H1 (cell line): ENCODE measurements around the gene CDK16. TPM values are rescaled to one million over a fixed set of nuclear protein-coding genes. Genes with fewer than 3 reads are reported as not detected.

Experiments used
- CTCF ChIA-PET: fragments of 300-600 bp; sonication (Branson Sonifier 250); formaldehyde crosslinking; loops from one replicate; lab custom pipeline; 2021; ENCODE audit not compliant: partially characterized antibody; lab: Charles Lee
- POLR2A ChIA-PET: fragments of 300-600 bp; sonication (Branson Sonifier 250); formaldehyde crosslinking; loops from one replicate; lab custom pipeline; 2021; ENCODE audit warnings: inconsistent platforms; ENCODE audit not compliant: partially characterized antibody; lab: Charles Lee
- DNase-seq, 2 experiments: peaks; one replicate each; pipeline versions ENCODE4 v3.0.0 to v3.0.0-alpha.2; 2010 to 2022; ENCODE audit warnings: low spot score in 2 of 2, low read depth in 1 of 2, mixed read lengths in 1 of 2
- FAIRE-seq: peaks from 2 replicates; lab custom pipeline; 2011; peaks lifted over from hg19 to GRCh38; lab: Jason Lieb, UNC
- H2AFZ ChIP-seq: 2 replicates; pipeline ENCODE4 v1.8.1; 2012; ENCODE audit warnings: low read length, inconsistent platforms
- H2AK5ac ChIP-seq: 2 replicates; pipeline ENCODE4 v1.6.1; 2013; ENCODE audit warnings: low read depth, low read length
- H2BK120ac ChIP-seq: replicated peaks from 2 replicates; pipeline ENCODE3; 2013; ENCODE audit warnings: low read depth, low read length, inconsistent platforms
- H2BK12ac ChIP-seq: 2 replicates; pipeline ENCODE4 v1.6.1; 2013; ENCODE audit warnings: low read depth, low read length
- H2BK15ac ChIP-seq: 2 replicates; pipeline ENCODE4 v1.6.1; 2013; ENCODE audit warnings: low read length
- H2BK20ac ChIP-seq: 2 replicates; pipeline ENCODE4 v1.6.1; 2013; ENCODE audit warnings: low read length
- H2BK5ac ChIP-seq: 2 replicates; pipeline ENCODE4 v1.6.1; 2013; ENCODE audit warnings: low read depth, low read length
- H3K14ac ChIP-seq: 2 replicates; pipeline ENCODE4 v1.6.1; 2013; ENCODE audit warnings: inconsistent platforms; ENCODE audit not compliant: insufficient read length
- H3K18ac ChIP-seq: 2 replicates; pipeline ENCODE4 v1.6.1; 2013; ENCODE audit warnings: low read length; ENCODE audit errors: extremely low read depth
- H3K23ac ChIP-seq: 2 replicates; pipeline ENCODE4 v1.6.1; 2013; ENCODE audit warnings: inconsistent platforms; ENCODE audit not compliant: insufficient read length
- H3K23me2 ChIP-seq: 2 replicates; pipeline ENCODE4 v1.6.1; 2013; ENCODE audit warnings: low read depth, low read length
- H3K27ac ChIP-seq: 2 replicates; pipeline ENCODE4 v1.6.1; 2011; ENCODE audit warnings: low read depth, low read length, inconsistent platforms
- H3K27me3 ChIP-seq, 4 experiments: replicated peaks in 1 of 4; 1 replicate in 1 of 4; 2 replicates in 3 of 4; pipeline versions ENCODE4 v1.6.1 to v1.8.1; 2011 to 2013; ENCODE audit warnings: low read length in 3 of 4, mild to moderate bottlenecking in 3 of 4, inconsistent platforms in 2 of 4, mixed read lengths in 2 of 4, moderate library complexity in 1 of 4; ENCODE audit not compliant: control insufficient read depth in 3 of 4, insufficient read depth in 3 of 4; ENCODE audit errors: extremely low read depth in 1 of 4
- H3K36me3 ChIP-seq, 4 experiments: 2 replicates each; pipeline versions ENCODE4 v1.6.1 to v1.8.1; 2011 to 2013; ENCODE audit warnings: mild to moderate bottlenecking in 4 of 4, low read length in 3 of 4, moderate library complexity in 2 of 4, control low read depth in 1 of 4, inconsistent platforms in 1 of 4; ENCODE audit not compliant: insufficient read depth in 4 of 4, control insufficient read depth in 2 of 4
- H3K4ac ChIP-seq: replicated peaks from 2 replicates; pipeline ENCODE3; 2013; ENCODE audit warnings: low read length, low read depth, mixed read lengths, inconsistent platforms; ENCODE audit not compliant: insufficient read length
- H3K4me1 ChIP-seq, 4 experiments: replicated peaks in 1 of 4; 1 replicate in 1 of 4; 2 replicates in 3 of 4; pipeline versions ENCODE4 v1.6.1 to v1.8.1; 2011 to 2013; ENCODE audit warnings: low read length in 3 of 4, inconsistent platforms in 2 of 4, mixed read lengths in 1 of 4; ENCODE audit not compliant: insufficient read depth in 4 of 4, control insufficient read depth in 3 of 4
- H3K4me2 ChIP-seq, 2 experiments: 2 replicates each; pipeline versions ENCODE4 v1.6.1 to v1.8.1; 2011 to 2013; ENCODE audit warnings: low read depth in 2 of 2, low read length in 2 of 2, control low read depth in 1 of 2, inconsistent platforms in 1 of 2, mild to moderate bottlenecking in 1 of 2; ENCODE audit not compliant: insufficient read depth in 1 of 2
- H3K4me3 ChIP-seq, 4 experiments: fragments of 200-600, 300-600 bp in 1 of 4; sonication (generic), shearing (Covaris generic), sonication (Bioruptor Twin) in 1 of 4; 2 replicates each; pipeline versions ENCODE4 v1.5.1 to v1.8.1; 2011 to 2016; ENCODE audit warnings: low read length in 4 of 4, low read depth in 3 of 4, control low read depth in 2 of 4, inconsistent platforms in 2 of 4, mild to moderate bottlenecking in 2 of 4, mixed read lengths in 1 of 4, moderate library complexity in 1 of 4; ENCODE audit not compliant: insufficient read depth in 2 of 4; ENCODE audit errors: extremely low read depth in 1 of 4
- H3K56ac ChIP-seq: replicated peaks from 2 replicates; pipeline ENCODE3; 2013; ENCODE audit warnings: low read depth, mild to moderate bottlenecking, mixed read lengths, low read length, inconsistent platforms; ENCODE audit not compliant: insufficient read length
- H3K79me1 ChIP-seq: 2 replicates; pipeline ENCODE4 v1.6.1; 2013; ENCODE audit warnings: low read depth, low read length, control low read depth
- H3K79me2 ChIP-seq, 2 experiments: 2 replicates each; pipeline versions ENCODE4 v1.6.1 to v1.8.1; 2012 to 2013; ENCODE audit warnings: low read length in 2 of 2, mild to moderate bottlenecking in 2 of 2, inconsistent platforms in 1 of 2; ENCODE audit not compliant: insufficient read depth in 2 of 2, control insufficient read depth in 1 of 2
- H3K9ac ChIP-seq, 4 experiments: replicated peaks in 1 of 4; 1 replicate in 1 of 4; 2 replicates in 3 of 4; pipeline versions ENCODE4 v1.6.1 to v1.8.1; 2011 to 2013; ENCODE audit warnings: low read depth in 3 of 4, low read length in 3 of 4, control low read depth in 2 of 4, mild to moderate bottlenecking in 2 of 4, moderate library complexity in 2 of 4, inconsistent platforms in 1 of 4; ENCODE audit errors: extremely low read depth in 1 of 4
- H3K9me3 ChIP-seq, 2 experiments: 2 replicates each; pipeline versions ENCODE4 v1.6.1 to v1.8.1; 2012 to 2013; ENCODE audit warnings: mild to moderate bottlenecking in 2 of 2, moderate library complexity in 2 of 2, control low read depth in 1 of 2, inconsistent platforms in 1 of 2, low read depth in 1 of 2, low read length in 1 of 2, mixed read lengths in 1 of 2; ENCODE audit not compliant: insufficient read depth in 2 of 2
- H4K20me1 ChIP-seq, 2 experiments: replicated peaks in 1 of 2; 2 replicates each; pipeline versions ENCODE3 to v1.8.1; 2011 to 2013; ENCODE audit warnings: inconsistent platforms in 2 of 2, low read length in 2 of 2, mild to moderate bottlenecking in 1 of 2; ENCODE audit not compliant: insufficient read depth in 2 of 2, control insufficient read depth in 1 of 2
- H4K5ac ChIP-seq: 2 replicates; pipeline ENCODE4 v1.6.1; 2013; ENCODE audit warnings: low read length, low read depth, mixed read lengths, inconsistent platforms; ENCODE audit not compliant: insufficient read length
- H4K8ac ChIP-seq: 2 replicates; pipeline ENCODE4 v1.8.0; 2013; ENCODE audit warnings: mild to moderate bottlenecking, moderate library complexity, low read length, inconsistent platforms; ENCODE audit not compliant: insufficient read depth; ENCODE audit errors: extremely low read depth
- H4K91ac ChIP-seq: replicated peaks from 2 replicates; pipeline ENCODE3; 2013; ENCODE audit warnings: low read length, mixed read lengths, inconsistent platforms; ENCODE audit not compliant: insufficient read length
- BCL11A ChIP-seq, 2 experiments: IDR thresholded peaks; one replicate each; pipeline ENCODE4 v1.6.1; 2011; ENCODE audit warnings: low read depth in 2 of 2, low read length in 2 of 2, mild to moderate bottlenecking in 2 of 2
- CBX8 ChIP-seq: fragments of 300-800, 300-1000 bp; sonication (generic); IDR thresholded peaks from 2 replicates; pipeline ENCODE4 v1.7.1; 2016; ENCODE audit warnings: low read depth, low read length, borderline replicate concordance
- CHD1 ChIP-seq: IDR thresholded peaks from 2 replicates; pipeline ENCODE4 v1.6.1; 2012; ENCODE audit warnings: low read depth, low read length, improper control_type of control experiment
- CTCF ChIP-seq, 3 experiments: IDR thresholded peaks; 1 replicate in 2 of 3; 2 replicates in 1 of 3; pipeline versions ENCODE4 v1.5.1 to v1.6.1; 2011; ENCODE audit warnings: low read length in 3 of 3, mild to moderate bottlenecking in 3 of 3, inconsistent platforms in 2 of 3, low read depth in 1 of 3, moderate library complexity in 1 of 3; ENCODE audit not compliant: insufficient read depth in 1 of 3; ENCODE audit errors: control extremely low read depth in 1 of 3
- FOSL1 ChIP-seq: IDR thresholded peaks from 2 replicates; pipeline ENCODE4 v1.6.1; 2011; ENCODE audit warnings: mild to moderate bottlenecking, low read depth, low read length, moderate library complexity; ENCODE audit not compliant: insufficient read depth
- HDAC2 ChIP-seq, 2 experiments: fragments of 300-600 bp in 1 of 2; sonication (generic) in 1 of 2; IDR thresholded peaks; 2 replicates each; pipeline ENCODE4 v1.6.1; 2011 to 2012; ENCODE audit warnings: low read depth in 2 of 2, low read length in 2 of 2, mild to moderate bottlenecking in 2 of 2, moderate library complexity in 2 of 2, borderline replicate concordance in 1 of 2, inconsistent platforms in 1 of 2
- HDAC6 ChIP-seq: IDR thresholded peaks from one replicate; pipeline ENCODE4 v1.7.1; 2012; ENCODE audit warnings: low read depth, mild to moderate bottlenecking, inconsistent platforms, low read length, moderate library complexity
- POLR2A ChIP-seq, 2 experiments: IDR thresholded peaks; 1 replicate in 1 of 2; 2 replicates in 1 of 2; pipeline ENCODE4 v1.6.1; 2011; ENCODE audit warnings: low read depth in 2 of 2, low read length in 2 of 2, mild to moderate bottlenecking in 2 of 2; ENCODE audit errors: control extremely low read depth in 1 of 2
- RFX5 ChIP-seq: IDR thresholded peaks from 2 replicates; pipeline ENCODE4 v1.6.1; 2011; ENCODE audit warnings: low read depth, low read length, improper control_type of control experiment, borderline replicate concordance
- SAP30 ChIP-seq: fragments of 300-600 bp; sonication (generic); IDR thresholded peaks from 2 replicates; pipeline ENCODE4 v1.7.1; 2012; ENCODE audit warnings: low read length, moderate library complexity, mild to moderate bottlenecking, inconsistent platforms; ENCODE audit not compliant: insufficient read depth, insufficient replicate concordance
- SP1 ChIP-seq: IDR thresholded peaks from 2 replicates; pipeline ENCODE4 v1.6.1; 2011; ENCODE audit warnings: low read depth, low read length
- TAF1 ChIP-seq: IDR thresholded peaks from 2 replicates; pipeline ENCODE4 v1.6.1; 2011; ENCODE audit warnings: mild to moderate bottlenecking, low read depth, low read length
- WGBS, 2 experiments: shearing (Covaris generic) in 1 of 2; methylation state at CpG; one replicate each; pipeline versions ENCODE4 v1.1.6 to v1.1.7; 2013 to 2015; ENCODE audit warnings: low lambda C conversion rate in 2 of 2, mixed read lengths in 2 of 2, inconsistent platforms in 1 of 2, low coverage in 1 of 2, missing lambda C conversion rate in 1 of 2; ENCODE audit not compliant: insufficient replicate concordance in 2 of 2, insufficient coverage in 1 of 2, insufficient read length in 1 of 2; ENCODE audit errors: extremely low coverage in 1 of 2, missing lambda C conversion rate in 1 of 2; 5-methylcytosine and 5-hydroxymethylcytosine counted together
- polyA plus RNA-seq, 7 experiments: library from polyadenylated mRNA; depleted of rRNA in 3 of 7; stranded (reverse) in 5 of 7; unstranded in 2 of 7; fragments of >200 nt in 5 of 7; fragments of 200-250 nt in 2 of 7; gene quantifications; 1 replicate in 5 of 7; 2 replicates in 1 of 7; 4 replicates in 1 of 7; pipeline versions ENCODE4 v1.2.1 to v1.2.3, GENCODE V29; 2011 to 2013; ENCODE audit warnings: missing spikeins in 2 of 7, mixed read lengths in 2 of 7
- total RNA-seq: library from RNA; stranded (reverse); fragmentation: NEBNext Ultra II Directional; extraction: Animal tissue kit (Norgen Biotek cat#: 25700); gene quantifications from 2 replicates; pipeline ENCODE4 v1.2.1, GENCODE V29; 2021

CDK16 gene
- total and polyA plus RNA-seq, 2 of the 8 experiments (the other 6 are each of a cell fraction or from before 2014, with no cell fraction given) = 124 to 204 TPM

- Histone ChIP-seq H4K20me1 (peaks cover 0 to 13% of the 10 kb centered on the region in 2 experiments), H4K8ac (no peak overlapping the region), H3K9me3 (no peaks in the 10 kb centered on the region), H2BK5ac (no peak overlapping the region), H2BK120ac (no peak overlapping the region), H3K27ac (no peak overlapping the region), H3K79me2 (no peaks in the 10 kb centered on the region), H4K91ac (no peak overlapping the region), H3K14ac (no peak overlapping the region), H3K18ac (no peak overlapping the region), H2AFZ (no peak overlapping the region), H4K5ac (no peak overlapping the region), H3K36me3 (peaks cover 43 to 96% (median 75%) of the 10 kb centered on the region in 4 experiments), H3K4me3 (no peak overlapping the region), H3K4me1 (no peaks in the 10 kb centered on the region), H3K9ac (no peak overlapping the region), H3K27me3 (no peaks in the 10 kb centered on the region), H2BK20ac (no peak overlapping the region), H2AK5ac (no peak overlapping the region), H3K23ac (no peak overlapping the region), H3K56ac (no peak overlapping the region), H3K79me1 (no peaks in the 10 kb centered on the region; the same call in 1 of the 2 replicates), H2BK12ac (no peak overlapping the region), H2BK15ac (no peak overlapping the region), H3K4me2 (no peak overlapping the region), H3K23me2 (no peaks in the 10 kb centered on the region), H3K4ac (no peak overlapping the region)
- no peak for DNase-seq
- WGBS, 2 experiments = 91% methylated on average over 9 of the region's 12 CpGs; no CpG with 5 or more reads in 1 of the 2 experiments
- ChIA-PET POLR2A (interaction anchor here (0.7 to 6.7 kb wide), 5 partner anchors 9 to 177 kb away, joined by 3 to 63 read pairs (median 8); partner anchors contain the start of gene CDK16), CTCF (no interaction called here)
- no peak for FAIRE-seq
- TF ChIP-seq CHD1 (no peak), SAP30 (no peak), BCL11A (IDR thresholded peaks at IDR 0.05; ENCODE audit: low read depth in 2 of 2, low read length in 2 of 2) (no peak), RFX5 (no peak), TAF1 (no peak), HDAC2 (IDR thresholded peaks at IDR 0.05; ENCODE audit: borderline replicate concordance in 1 of 2, low read depth in 2 of 2, low read length in 2 of 2) (no peak), CBX8 (no peak), HDAC6 (no peak), SP1 (no peak), FOSL1 (no peak), CTCF (IDR thresholded peaks at IDR 0.05; ENCODE audit: control extremely low read depth in 1 of 3, insufficient read depth in 1 of 3, low read depth in 1 of 3, low read length in 3 of 3) (no peak), POLR2A (IDR thresholded peaks at IDR 0.05; ENCODE audit: control extremely low read depth in 1 of 2, low read depth in 2 of 2, low read length in 2 of 2) (no peak)
These were observed 10.4 kb upstream of the CDK16 start for GRCh38 chrX:47208108-47208507.
